ENCODE data around the gene SLC35E1. TPM values are rescaled to one million over a fixed set of nuclear protein-coding genes. Genes with fewer than 3 reads are reported as not detected.

Gene SLC35E1
- total RNA-seq, 2 donors from 2014 or later, result 26.6 to 30.6 TPM

DNA sequence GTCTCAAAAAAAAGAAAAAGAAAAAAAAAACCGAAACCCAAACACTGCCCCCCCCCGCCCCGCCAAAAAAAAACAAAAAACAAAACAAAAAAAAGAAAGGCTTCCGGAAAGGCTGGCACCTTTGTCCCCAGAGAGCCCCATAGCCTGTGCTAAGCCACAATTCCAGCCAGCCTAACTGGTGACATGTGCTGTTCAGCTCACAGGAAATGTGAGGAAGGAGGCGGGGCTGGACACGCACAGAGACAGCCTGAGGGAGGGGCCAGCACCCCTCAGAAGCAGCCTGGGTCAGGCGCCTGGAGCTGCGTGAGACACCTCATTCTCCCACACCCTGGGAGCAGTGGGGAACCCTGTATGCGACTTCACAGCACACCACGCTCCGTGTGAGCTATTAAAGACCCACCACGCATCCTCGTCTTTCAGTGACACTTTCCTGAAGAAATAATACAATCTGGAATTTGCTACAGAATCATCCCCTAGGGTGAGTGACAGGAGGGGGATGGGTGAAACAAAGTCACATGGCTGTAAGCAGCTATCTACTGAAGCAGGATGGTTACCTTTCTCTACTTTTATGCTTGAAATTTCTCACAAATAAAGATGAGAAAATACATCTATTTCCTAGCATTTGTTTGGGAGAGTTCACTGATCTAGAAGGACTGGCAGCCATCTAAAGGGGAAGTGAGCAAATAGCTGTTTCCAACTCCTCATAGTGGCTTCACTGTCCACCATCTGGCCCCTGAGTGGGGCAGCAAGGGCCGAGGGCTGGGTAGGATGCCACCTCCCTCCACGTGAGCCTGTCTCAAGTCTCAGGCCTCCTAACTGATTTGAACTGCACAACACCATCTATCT lies 12.3 kb upstream of the SLC35E1 start:
- Histone ChIP-seq H3K27me3 (ENCODE audit: control insufficient read depth, insufficient read depth, low read length, poor library complexity, severe bottlenecking) (no peaks in the 10 kb centered on the region), H3K4me1 (ENCODE audit: control insufficient read depth, insufficient read depth, low read length) (peaks cover 27% of the 10 kb centered on the region), H3K36me3 (ENCODE audit: control insufficient read depth, insufficient read depth, low read length) (peaks cover 2% of the 10 kb centered on the region), H3K9ac (ENCODE audit: extremely low read depth, low read length, poor library complexity, severe bottlenecking) (no peak overlapping the region), H3K9me3 (ENCODE audit: control insufficient read depth, low read length) (no peaks in the 10 kb centered on the region), H3K4me3 (ENCODE audit: low read length) (no peak overlapping the region), H3K27ac (ENCODE audit: low read depth, low read length) (peak overlapping the region; percentile 40)
- WGBS, 2 experiments (ENCODE audit: insufficient coverage in 1 of 2, insufficient read length in 1 of 2), result 40 to 76% methylated on average over 2 to 14 of the region's 15 CpGs
- Mint-ChIP-seq H3K27me3 (ENCODE audit: insufficient read depth) (no peaks in the 10 kb centered on the region), H3K4me1 (peaks cover 45% of the 10 kb centered on the region), H3K36me3 (ENCODE audit: low read depth) (peaks cover under 1% of the 10 kb centered on the region), H3K27ac (peak overlapping the region; percentile 87), H3K4me3 (no peak overlapping the region), H3K9me3 (no peaks in the 10 kb centered on the region)
- peak; percentile 88 for DNase-seq
- TF ChIP-seq, protein P1, sequence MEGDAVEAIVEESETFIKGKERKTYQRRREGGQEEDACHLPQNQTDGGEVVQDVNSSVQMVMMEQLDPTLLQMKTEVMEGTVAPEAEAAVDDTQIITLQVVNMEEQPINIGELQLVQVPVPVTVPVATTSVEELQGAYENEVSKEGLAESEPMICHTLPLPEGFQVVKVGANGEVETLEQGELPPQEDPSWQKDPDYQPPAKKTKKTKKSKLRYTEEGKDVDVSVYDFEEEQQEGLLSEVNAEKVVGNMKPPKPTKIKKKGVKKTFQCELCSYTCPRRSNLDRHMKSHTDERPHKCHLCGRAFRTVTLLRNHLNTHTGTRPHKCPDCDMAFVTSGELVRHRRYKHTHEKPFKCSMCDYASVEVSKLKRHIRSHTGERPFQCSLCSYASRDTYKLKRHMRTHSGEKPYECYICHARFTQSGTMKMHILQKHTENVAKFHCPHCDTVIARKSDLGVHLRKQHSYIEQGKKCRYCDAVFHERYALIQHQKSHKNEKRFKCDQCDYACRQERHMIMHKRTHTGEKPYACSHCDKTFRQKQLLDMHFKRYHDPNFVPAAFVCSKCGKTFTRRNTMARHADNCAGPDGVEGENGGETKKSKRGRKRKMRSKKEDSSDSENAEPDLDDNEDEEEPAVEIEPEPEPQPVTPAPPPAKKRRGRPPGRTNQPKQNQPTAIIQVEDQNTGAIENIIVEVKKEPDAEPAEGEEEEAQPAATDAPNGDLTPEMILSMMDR (conservative IDR thresholded peaks at IDR 0.05), result no peak

- no peaks in the 10 kb centered on the region for H3K9me3 ChIP-seq (ENCODE audit: control insufficient read depth, low read length)
- H3K4me1 ChIP-seq (ENCODE audit: control insufficient read depth, insufficient read depth, low read length), result peaks cover 16% of the 10 kb centered on the region
- peak overlapping the region; percentile 64 for H3K27ac Mint-ChIP-seq
- H3K36me3 Mint-ChIP-seq (ENCODE audit: low read depth), result peaks cover 9% of the 10 kb centered on the region
- no peaks in the 10 kb centered on the region for H3K9me3 Mint-ChIP-seq
- DNase-seq, result no peak
- WGBS, 2 experiments (ENCODE audit: insufficient coverage in 1 of 2, insufficient read length in 1 of 2), result 94% methylated on average over 9 to 10 of the region's 10 CpGs
- no peaks in the 10 kb centered on the region for H3K27me3 Mint-ChIP-seq (ENCODE audit: insufficient read depth)
- no peak overlapping the region for H3K4me3 ChIP-seq (ENCODE audit: low read length)
- TF ChIP-seq, protein P1 (conservative IDR thresholded peaks at IDR 0.05), result no peak
- H3K4me3 Mint-ChIP-seq, result no peak overlapping the region
- H3K27me3 ChIP-seq (ENCODE audit: control insufficient read depth, insufficient read depth, low read length, poor library complexity, severe bottlenecking), result no peaks in the 10 kb centered on the region
- no peak overlapping the region for H3K9ac ChIP-seq (ENCODE audit: extremely low read depth, low read length, poor library complexity, severe bottlenecking)
- H3K36me3 ChIP-seq (ENCODE audit: control insufficient read depth, insufficient read depth, low read length), result peaks cover 6% of the 10 kb centered on the region
- peaks cover 27% of the 10 kb centered on the region for H3K4me1 Mint-ChIP-seq
- H3K27ac ChIP-seq (ENCODE audit: low read depth, low read length), result no peak overlapping the region
These were observed 10.5 kb upstream of the SLC35E1 start for GRCh38 chr19:16582486-16583261.

DNA sequence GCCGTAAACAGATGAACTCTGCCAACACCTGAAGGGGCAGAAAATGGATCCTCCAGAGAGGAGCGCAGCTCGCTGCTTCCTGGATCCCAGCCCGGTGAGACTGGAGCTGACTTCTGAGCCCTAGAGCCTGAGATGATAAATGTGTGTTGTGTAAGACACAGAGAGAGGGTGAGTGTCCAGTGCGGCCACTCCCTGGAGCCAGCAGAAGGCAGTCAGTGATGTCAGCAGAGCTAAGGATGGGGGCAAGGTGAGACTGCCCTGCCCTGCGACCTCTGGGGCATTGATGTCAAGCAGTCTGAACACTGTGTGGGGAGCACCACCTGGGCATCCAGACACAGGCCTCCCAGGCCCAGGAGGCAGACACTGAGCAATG lies 9.7 kb upstream of the SLC35E1 start:
- Histone ChIP-seq H3K36me3 (ENCODE audit: control insufficient read depth, insufficient read depth, low read length) (peaks cover 6% of the 10 kb centered on the region), H3K27ac (ENCODE audit: low read depth, low read length) (no peak overlapping the region), H3K4me3 (ENCODE audit: low read length) (no peak overlapping the region), H3K9ac (ENCODE audit: extremely low read depth, low read length, poor library complexity, severe bottlenecking) (no peak overlapping the region), H3K4me1 (ENCODE audit: control insufficient read depth, insufficient read depth, low read length) (peaks cover 9% of the 10 kb centered on the region), H3K9me3 (ENCODE audit: control insufficient read depth, low read length) (no peaks in the 10 kb centered on the region), H3K27me3 (ENCODE audit: control insufficient read depth, insufficient read depth, low read length, poor library complexity, severe bottlenecking) (no peaks in the 10 kb centered on the region)
- Mint-ChIP-seq H3K27ac (peak overlapping the region; percentile 84), H3K9me3 (no peaks in the 10 kb centered on the region), H3K36me3 (ENCODE audit: low read depth) (peaks cover 11% of the 10 kb centered on the region), H3K27me3 (ENCODE audit: insufficient read depth) (no peaks in the 10 kb centered on the region), H3K4me3 (no peak overlapping the region), H3K4me1 (peaks cover 20% of the 10 kb centered on the region)
- WGBS, 2 experiments (ENCODE audit: insufficient coverage in 1 of 2, insufficient read length in 1 of 2), result 96 to 100% methylated on average over 5 to 6 of the region's 6 CpGs
- TF ChIP-seq, protein P1 (conservative IDR thresholded peaks at IDR 0.05), result no peak
- no peak for DNase-seq
